Endothelial cell of umbilical vein (primary cell): Measurements from ENCODE around the gene UBE2B. TPM values are rescaled to one million over a fixed set of nuclear protein-coding genes. Genes with fewer than 3 reads are reported as not detected.

Source experiments
- BruUV-seq: library from RNA; stranded (reverse); fragments of 400-500 nt; replicated peaks from 2 replicates; lab custom pipeline; 2021; lab: Mats Ljungman, UMichigan
- CTCF ChIA-PET: fragments of 300-600, 350-600 bp; sonication (Branson Sonifier 250); formaldehyde crosslinking; loops from one replicate; lab custom pipeline; 2021; ENCODE audit warnings: antibody characterized with exemption, inconsistent platforms; lab: Charles Lee
- POLR2A ChIA-PET: fragments of 300-600, 350-600 bp; sonication (Branson Sonifier 250); formaldehyde crosslinking; loops from one replicate; lab custom pipeline; 2021; ENCODE audit warnings: antibody characterized with exemption, inconsistent platforms; lab: Charles Lee
- DNase-seq: peaks from one replicate; pipeline ENCODE4 v3.0.0-alpha.2; 2011; ENCODE audit warnings: low read depth, low spot score
- FAIRE-seq: peaks from 2 replicates; lab custom pipeline; 2011; peaks lifted over from hg19 to GRCh38; lab: Jason Lieb, UNC
- H2AFZ ChIP-seq: 2 replicates; pipeline ENCODE4 v1.6.0; 2012; ENCODE audit warnings: low read depth, low read length, control low read depth, inconsistent platforms
- H3K27ac ChIP-seq: 2 replicates; pipeline ENCODE4 v1.5.1; 2011; ENCODE audit warnings: low read depth, mild to moderate bottlenecking, control low read depth, low read length, moderate library complexity; ENCODE audit not compliant: insufficient read depth
- H3K27me3 ChIP-seq, 2 experiments: 2 replicates each; pipeline versions ENCODE4 v1.6.0 to v1.6.1; 2011; ENCODE audit warnings: low read length in 2 of 2, mixed read lengths in 1 of 2; ENCODE audit not compliant: control insufficient read depth in 2 of 2, insufficient read depth in 2 of 2
- H3K36me3 ChIP-seq, 2 experiments: 2 replicates in 1 of 2; 3 replicates in 1 of 2; pipeline ENCODE4 v1.5.1; 2011; ENCODE audit warnings: low read length in 2 of 2, mild to moderate bottlenecking in 1 of 2, moderate library complexity in 1 of 2; ENCODE audit not compliant: control insufficient read depth in 2 of 2, insufficient read depth in 2 of 2; ENCODE audit errors: extremely low read depth in 1 of 2
- H3K4me1 ChIP-seq: 3 replicates; pipeline ENCODE4 v1.5.1; 2011; ENCODE audit warnings: mild to moderate bottlenecking, low read length; ENCODE audit not compliant: control insufficient read depth, insufficient read depth; ENCODE audit errors: extremely low read depth
- H3K4me2 ChIP-seq: 2 replicates; pipeline ENCODE4 v1.6.1; 2011; ENCODE audit warnings: low read length, control low read depth, mixed read lengths; ENCODE audit not compliant: insufficient read depth
- H3K4me3 ChIP-seq, 3 experiments: fragments of 200-600 bp in 1 of 3; sonication (generic), shearing (Covaris generic) in 1 of 3; replicated peaks in 1 of 3; 2 replicates each; pipeline ENCODE4 v1.5.1; 2011 to 2016; ENCODE audit warnings: control low read depth in 3 of 3, low read length in 3 of 3, mild to moderate bottlenecking in 2 of 3, inconsistent platforms in 1 of 3, low read depth in 1 of 3, moderate library complexity in 1 of 3; ENCODE audit not compliant: insufficient read depth in 1 of 3
- H3K79me2 ChIP-seq: 2 replicates; pipeline ENCODE4 v1.6.0; 2012; ENCODE audit warnings: low read length, inconsistent platforms; ENCODE audit not compliant: control insufficient read depth, insufficient read depth
- H3K9ac ChIP-seq: replicated peaks from 2 replicates; pipeline ENCODE3; 2011; ENCODE audit warnings: low read length, control low read depth; ENCODE audit not compliant: insufficient read depth; ENCODE audit errors: extremely low read depth
- H3K9me1 ChIP-seq: replicated peaks from 3 replicates; pipeline ENCODE4 v1.6.0; 2011; ENCODE audit warnings: mild to moderate bottlenecking, low read length; ENCODE audit not compliant: control insufficient read depth, insufficient read depth; ENCODE audit errors: extremely low read depth
- H3K9me3 ChIP-seq: replicated peaks from 2 replicates; pipeline ENCODE4 v1.5.1; 2012; ENCODE audit warnings: low read length, inconsistent platforms; ENCODE audit not compliant: control insufficient read depth, insufficient read depth
- H4K20me1 ChIP-seq: replicated peaks from 2 replicates; pipeline ENCODE3; 2011; ENCODE audit warnings: mild to moderate bottlenecking, low read length; ENCODE audit not compliant: control insufficient read depth, insufficient read depth; ENCODE audit errors: extremely low read depth
- EZH2 ChIP-seq: IDR thresholded peaks from 2 replicates; pipeline ENCODE4 v1.6.1; 2012; ENCODE audit warnings: borderline replicate concordance, low read depth, mild to moderate bottlenecking, moderate library complexity, low read length, inconsistent platforms; ENCODE audit not compliant: severe bottlenecking
- FOS ChIP-seq: IDR thresholded peaks from 2 replicates; pipeline ENCODE4 v1.6.1; 2011; ENCODE audit warnings: mild to moderate bottlenecking, low read length, moderate library complexity, borderline replicate concordance; ENCODE audit not compliant: insufficient read depth
- GATA2 ChIP-seq: IDR thresholded peaks from 2 replicates; pipeline ENCODE4 v1.7.0; 2011; ENCODE audit warnings: low read depth, mild to moderate bottlenecking, moderate library complexity, mixed read lengths, low read length; ENCODE audit not compliant: insufficient read length, insufficient read depth
- JUN ChIP-seq: IDR thresholded peaks from 2 replicates; pipeline ENCODE4 v1.6.1; 2011; ENCODE audit warnings: borderline replicate concordance, low read depth; ENCODE audit not compliant: insufficient read length, insufficient read depth
- MAX ChIP-seq: IDR thresholded peaks from 2 replicates; pipeline ENCODE4 v1.6.1; 2011; ENCODE audit not compliant: insufficient read depth, insufficient read length
- MYC ChIP-seq: IDR thresholded peaks from one replicate; pipeline ENCODE4 v1.6.1; 2011; ENCODE audit warnings: mild to moderate bottlenecking, low read depth, low read length
- POLR2A ChIP-seq: IDR thresholded peaks from 2 replicates; pipeline ENCODE4 v1.6.1; 2012; ENCODE audit warnings: low read depth, mild to moderate bottlenecking, control low read depth, low read length
- POLR2AphosphoS5 ChIP-seq: IDR thresholded peaks from 2 replicates; pipeline ENCODE4 v1.6.1; 2012; ENCODE audit warnings: low read depth, mild to moderate bottlenecking, control low read depth, low read length, moderate library complexity; ENCODE audit not compliant: insufficient read depth
- dilution Hi-C: fragments of 300-500 bp; cut with MboI; formaldehyde crosslinking; loops from one replicate; pipeline ENCODE4 v1.15.0; 2019; ENCODE audit warnings: low sequenced_read_pairs; ENCODE audit not compliant: extremely low pct_ligation_motif_present
- intact Hi-C: fragments of 100-400 bp; cut with micrococcal nuclease; formaldehyde crosslinking; loops from one replicate; pipeline ENCODE4 v1.10.0; 2022
- polyA plus RNA-seq, 4 experiments: library from polyadenylated mRNA; depleted of rRNA in 3 of 4; stranded (reverse) in 3 of 4; unstranded in 1 of 4; fragments of >200 nt; gene quantifications; 2 replicates each; pipeline versions ENCODE4 v1.2.1 to v1.2.3, GENCODE V29; 2011 to 2012; ENCODE audit warnings: missing spikeins in 1 of 4
- total RNA-seq: library from RNA; stranded (reverse); gene quantifications from 2 replicates; pipeline ENCODE4 v1.2.3, GENCODE V29; 2021
- TF ChIP-seq, protein P1 (sequence below), 2 donors: IDR thresholded peaks; 1 replicate in 1 of 2; 2 replicates in 1 of 2; pipeline ENCODE4 v1.5.1; 2011; ENCODE audit warnings: low read length in 2 of 2, mild to moderate bottlenecking in 2 of 2, moderate library complexity in 2 of 2, control low read depth in 1 of 2, inconsistent platforms in 1 of 2, low read depth in 1 of 2; ENCODE audit not compliant: insufficient read depth in 1 of 2; ENCODE audit errors: extremely low read depth in 1 of 2

UBE2B gene
- total and polyA plus RNA-seq, 2 donors (not counting 3 experiments of a cell fraction or from before 2014, with no cell fraction given) = 37.8 to 110 TPM

DNA sequence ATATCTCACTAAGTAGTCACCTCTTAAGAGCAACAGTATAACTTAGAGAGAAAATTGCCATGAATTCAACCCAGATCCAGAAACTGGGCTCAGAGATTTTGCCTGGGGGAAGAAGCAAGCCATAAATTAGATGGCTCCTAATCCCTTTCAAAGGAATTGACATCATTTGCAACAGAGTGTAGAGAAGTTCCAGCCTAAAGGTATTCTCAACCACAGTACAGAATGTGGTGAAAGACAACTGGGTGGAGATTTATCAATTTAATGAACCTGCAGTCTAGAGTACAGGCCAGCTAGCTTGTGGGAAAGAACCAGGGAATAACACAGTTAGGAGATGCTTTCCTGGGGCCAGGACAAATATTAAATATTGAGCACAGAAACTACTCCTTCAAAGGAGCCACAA is 44.0 kb upstream of the UBE2B start:
- no peak for FAIRE-seq
- H4K20me1 ChIP-seq = no peaks in the 10 kb centered on the region
- no peak overlapping the region for H3K4me2 ChIP-seq
- no peaks in the 10 kb centered on the region for H3K79me2 ChIP-seq
- no peak overlapping the region for H3K4me3 ChIP-seq
- H3K4me1 ChIP-seq = no peaks in the 10 kb centered on the region
- no peaks in the 10 kb centered on the region for H3K9me3 ChIP-seq
- ChIA-PET CTCF (interaction anchor here (1.0 kb wide), 2 partner anchors 9 to 260 kb away, joined by 3 read pairs; no protein-coding TSS in a partner anchor), POLR2A (no interaction called here)
- intact Hi-C loops (no loop called here), dilution Hi-C loops (no loop called here)
- H3K27me3 ChIP-seq = no peaks in the 10 kb centered on the region
- no peak for DNase-seq
- H2AFZ ChIP-seq = no peak overlapping the region
- no peak overlapping the region for H3K9ac ChIP-seq
- no peaks in the 10 kb centered on the region for H3K9me1 ChIP-seq
- no TSS peak for BruUV-seq
- H3K27ac ChIP-seq = no peak overlapping the region
- H3K36me3 ChIP-seq = no peaks in the 10 kb centered on the region
- TF ChIP-seq GATA2 (no peak), JUN (no peak), EZH2 (no peak), POLR2AphosphoS5 (no peak), FOS (no peak), MAX (no peak), MYC (no peak), POLR2A (no peak)
- TF ChIP-seq, protein P1, sequence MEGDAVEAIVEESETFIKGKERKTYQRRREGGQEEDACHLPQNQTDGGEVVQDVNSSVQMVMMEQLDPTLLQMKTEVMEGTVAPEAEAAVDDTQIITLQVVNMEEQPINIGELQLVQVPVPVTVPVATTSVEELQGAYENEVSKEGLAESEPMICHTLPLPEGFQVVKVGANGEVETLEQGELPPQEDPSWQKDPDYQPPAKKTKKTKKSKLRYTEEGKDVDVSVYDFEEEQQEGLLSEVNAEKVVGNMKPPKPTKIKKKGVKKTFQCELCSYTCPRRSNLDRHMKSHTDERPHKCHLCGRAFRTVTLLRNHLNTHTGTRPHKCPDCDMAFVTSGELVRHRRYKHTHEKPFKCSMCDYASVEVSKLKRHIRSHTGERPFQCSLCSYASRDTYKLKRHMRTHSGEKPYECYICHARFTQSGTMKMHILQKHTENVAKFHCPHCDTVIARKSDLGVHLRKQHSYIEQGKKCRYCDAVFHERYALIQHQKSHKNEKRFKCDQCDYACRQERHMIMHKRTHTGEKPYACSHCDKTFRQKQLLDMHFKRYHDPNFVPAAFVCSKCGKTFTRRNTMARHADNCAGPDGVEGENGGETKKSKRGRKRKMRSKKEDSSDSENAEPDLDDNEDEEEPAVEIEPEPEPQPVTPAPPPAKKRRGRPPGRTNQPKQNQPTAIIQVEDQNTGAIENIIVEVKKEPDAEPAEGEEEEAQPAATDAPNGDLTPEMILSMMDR (IDR thresholded peaks at IDR 0.05; ENCODE audit: extremely low read depth in 1 of 2, insufficient read depth in 1 of 2, low read depth in 1 of 2, low read length in 2 of 2) = no peak
